HEK293 (cell line): ENCODE data around the gene DLG1.

Source experiments
- CTCF ChIA-PET: fragments of 350-600 bp; formaldehyde crosslinking; extraction: SDS; loops from one replicate; lab custom pipeline; 2021; ENCODE audit warnings: antibody characterized with exemption; lab: Yijun Ruan, JAX
- POLR2A ChIA-PET: fragments of 300-600 bp; formaldehyde crosslinking; extraction: SDS; loops from one replicate; lab custom pipeline; 2020; ENCODE audit warnings: antibody characterized with exemption, inconsistent platforms; lab: Yijun Ruan, JAX
- H3K27ac ChIP-seq: fragments of 200-500 bp; sonication (Bioruptor generic); 2 replicates; pipeline ENCODE4 v1.5.1; 2014; ENCODE audit warnings: low read depth, low read length, control low read depth, inconsistent platforms; ENCODE audit errors: extremely low read depth
- H3K36me3 ChIP-seq, 2 experiments: fragments of 200-500 bp in 1 of 2; sonication (Bioruptor generic) in 1 of 2; 1 replicate in 1 of 2; 2 replicates in 1 of 2; pipeline ENCODE4 v1.5.1; 2014 to 2017; ENCODE audit warnings: inconsistent platforms in 2 of 2, low read length in 2 of 2; ENCODE audit not compliant: control insufficient read depth in 2 of 2, insufficient read depth in 1 of 2
- H3K4me1 ChIP-seq: fragments of 200-500 bp; sonication (Bioruptor generic); 2 replicates; pipeline ENCODE4 v1.5.1; 2014; ENCODE audit warnings: mild to moderate bottlenecking, low read length, inconsistent platforms; ENCODE audit not compliant: control insufficient read depth, insufficient read depth
- H3K4me3 ChIP-seq: 2 replicates; pipeline ENCODE4 v1.5.1; 2011; ENCODE audit warnings: low read depth, mild to moderate bottlenecking, control low read depth, low read length, moderate library complexity
- H3K9me3 ChIP-seq: fragments of 200-500 bp; sonication (Bioruptor generic); 2 replicates; pipeline ENCODE4 v1.5.1; 2014; ENCODE audit warnings: low read depth, low read length, inconsistent platforms; ENCODE audit not compliant: control insufficient read depth, insufficient read depth
- ATF2 ChIP-seq: fragments of 450-650 bp; formaldehyde crosslinking; IDR thresholded peaks from 2 replicates; pipeline ENCODE4 v1.5.1; 2016; ENCODE audit warnings: missing biosample characterization, missing genetic modification characterization, low read depth
- HOXC10 ChIP-seq: sonication (generic); formaldehyde crosslinking; IDR thresholded peaks from 2 replicates; pipeline ENCODE4 v1.8.1; 2023; ENCODE audit warnings: mild to moderate bottlenecking, missing genetic modification reagents
- KLF1 ChIP-seq: fragments of 450-650 bp; formaldehyde crosslinking; IDR thresholded peaks from 2 replicates; pipeline ENCODE4 v1.5.1; 2016; ENCODE audit warnings: missing biosample characterization, missing genetic modification characterization
- KLF8 ChIP-seq: fragments of 450-650 bp; formaldehyde crosslinking; IDR thresholded peaks from 2 replicates; pipeline ENCODE4 v1.5.1; 2016; ENCODE audit warnings: missing biosample characterization, missing genetic modification characterization
- KLF9 ChIP-seq: fragments of 450-650 bp; formaldehyde crosslinking; IDR thresholded peaks from 2 replicates; pipeline ENCODE4 v1.5.1; 2016; ENCODE audit warnings: missing biosample characterization, missing genetic modification characterization, low read depth
- PRDM4 ChIP-seq: fragments of 450-650 bp; formaldehyde crosslinking; IDR thresholded peaks from 2 replicates; pipeline ENCODE4 v1.5.1; 2017; ENCODE audit warnings: missing biosample characterization, missing genetic modification characterization
- PRDM6 ChIP-seq: fragments of 450-650 bp; formaldehyde crosslinking; IDR thresholded peaks from 2 replicates; pipeline ENCODE4 v1.5.1; 2017; ENCODE audit warnings: missing biosample characterization, missing genetic modification characterization
- SALL2 ChIP-seq: fragments of 450-650 bp; formaldehyde crosslinking; IDR thresholded peaks from 2 replicates; pipeline ENCODE4 v1.5.0; 2017; ENCODE audit warnings: missing biosample characterization, mild to moderate bottlenecking, missing genetic modification characterization, borderline replicate concordance
- SP3 ChIP-seq: fragments of 450-650 bp; formaldehyde crosslinking; IDR thresholded peaks from 2 replicates; pipeline ENCODE4 v1.5.1; 2016; ENCODE audit warnings: missing biosample characterization, missing genetic modification characterization
- ZBTB49 ChIP-seq: fragments of 450-650 bp; formaldehyde crosslinking; IDR thresholded peaks from 2 replicates; pipeline ENCODE4 v1.5.1; 2016; ENCODE audit warnings: missing biosample characterization, missing genetic modification characterization, low read depth
- ZNF112 ChIP-seq: fragments of 450-650 bp; formaldehyde crosslinking; IDR thresholded peaks from 2 replicates; pipeline ENCODE4 v1.5.0; 2017; ENCODE audit warnings: missing biosample characterization, missing genetic modification characterization
- ZNF157 ChIP-seq: fragments of 450-650 bp; formaldehyde crosslinking; IDR thresholded peaks from 2 replicates; pipeline ENCODE4 v1.5.1; 2016; ENCODE audit warnings: missing biosample characterization, missing genetic modification characterization
- ZNF433 ChIP-seq: fragments of 450-650 bp; formaldehyde crosslinking; IDR thresholded peaks from 2 replicates; pipeline ENCODE4 v1.5.1; 2016; ENCODE audit warnings: missing biosample characterization, missing genetic modification characterization, low read depth
- ZNF626 ChIP-seq: fragments of 450-650 bp; sonication (Bioruptor Pico); formaldehyde crosslinking; IDR thresholded peaks from 2 replicates; pipeline ENCODE4 v1.5.1; 2018; ENCODE audit warnings: missing biosample characterization, missing genetic modification characterization, inconsistent platforms
- ZNF654 ChIP-seq: fragments of 450-650 bp; formaldehyde crosslinking; IDR thresholded peaks from 2 replicates; pipeline ENCODE4 v1.5.1; 2016; ENCODE audit warnings: low read depth, missing biosample characterization, missing genetic modification characterization
- ZNF692 ChIP-seq: fragments of 450-650 bp; formaldehyde crosslinking; IDR thresholded peaks from 2 replicates; pipeline ENCODE4 v1.5.1; 2016; ENCODE audit warnings: missing biosample characterization, missing genetic modification characterization

Gene DLG1

GRCh38 chr3:197295871-197296270 lies 2.5 kb downstream of the DLG1 start (continued):
- TF ChIP-seq ZNF692 = no peak
- TF ChIP-seq KLF1 (tag by site-specific recombination) = no peak
- TF ChIP-seq ZNF433 (tag by site-specific recombination) = no peak
- no peak for TF ChIP-seq ZNF112 (tag by site-specific recombination)
- no peak for TF ChIP-seq ZNF626 (tag by site-specific recombination)
- TF ChIP-seq ZBTB49 (tag by site-specific recombination) = no peak
- no peak for TF ChIP-seq HOXC10 (CRISPR knock-in tag)
- no peak for TF ChIP-seq KLF8 (tag by site-specific recombination)
- no peak for TF ChIP-seq SALL2
- no peak for TF ChIP-seq KLF9 (tag by site-specific recombination)
- no peak for TF ChIP-seq PRDM6 (tag by site-specific recombination)
- TF ChIP-seq ZNF654 = no peak
- TF ChIP-seq, all 188 proteins: peak for 0

GRCh38 chr3:197293605-197294237 lies 4.7 kb downstream of the DLG1 start:
- CTCF ChIA-PET = no interaction called here
- Histone ChIP-seq H3K4me3 (no peak overlapping the region), H3K27ac (no peak overlapping the region), H3K9me3 (no peaks in the 10 kb centered on the region), H3K36me3 (peaks cover 0 to 68% of the 10 kb centered on the region in 2 experiments), H3K4me1 (no peaks in the 10 kb centered on the region)
- no peak for TF ChIP-seq ATF2 (tag by site-specific recombination)
- TF ChIP-seq PRDM4 (tag by site-specific recombination) = no peak
- TF ChIP-seq ZNF157 (tag by site-specific recombination) = no peak
- TF ChIP-seq SP3 = no peak
- TF ChIP-seq PRDM6 (tag by site-specific recombination) = peak; percentile 61
- POLR2A ChIA-PET = no interaction called here
